ENCODE results near the gene TUBB3.
"Not testable (repeated sequence)": the region's sequence is repeated elsewhere in the genome, so short reads cannot be mapped to it uniquely, and the experiment has no call there.

Gene TUBB3

GRCh38 chr16:89924297-89924924 is 1.3 kb downstream of the TUBB3 start:
- no peak for DNase-seq (ENCODE audit: extremely low read depth, low read depth)
- H3K4me3 ChIP-seq (replicated peaks; ENCODE audit: low read depth, low read length), result peak overlapping the region; percentile 77
- no peak for TF ChIP-seq CTCF (IDR thresholded peaks at IDR 0.05; ENCODE audit: low read depth, low read length, missing control alignments)

- peak overlapping the region; percentile 77 for H3K4me3 ChIP-seq (replicated peaks; ENCODE audit: low read depth, low read length)
- DNase-seq (ENCODE audit: extremely low read depth, low read depth), result no peak
- no peak for TF ChIP-seq CTCF (IDR thresholded peaks at IDR 0.05; ENCODE audit: low read depth, low read length, missing control alignments)
Observed at GRCh38 chr16:89924925-89925307, 1.8 kb downstream of the TUBB3 start.

GRCh38 chr16:89925596-89926079 is 2.5 kb downstream of the TUBB3 start:
- H3K4me3 ChIP-seq (replicated peaks; ENCODE audit: low read depth, low read length), result peak overlapping the region; percentile 77
- no peak for DNase-seq (ENCODE audit: extremely low read depth, low read depth)
- no peak for TF ChIP-seq CTCF (IDR thresholded peaks at IDR 0.05; ENCODE audit: low read depth, low read length, missing control alignments)

- H3K4me3 ChIP-seq (replicated peaks; ENCODE audit: low read depth, low read length), result no peak overlapping the region
- no peak for TF ChIP-seq CTCF (IDR thresholded peaks at IDR 0.05; ENCODE audit: low read depth, low read length, missing control alignments)
- DNase-seq (ENCODE audit: extremely low read depth, low read depth), result no peak
Observed at GRCh38 chr16:89931305-89931896, 8.3 kb downstream of the TUBB3 start.

- no peak for DNase-seq (ENCODE audit: extremely low read depth, low read depth)
- TF ChIP-seq CTCF (IDR thresholded peaks at IDR 0.05; ENCODE audit: low read depth, low read length, missing control alignments), result no peak
- no peak overlapping the region for H3K4me3 ChIP-seq (replicated peaks; ENCODE audit: low read depth, low read length)
Observed at GRCh38 chr16:89931964-89932363, 8.8 kb downstream of the TUBB3 start.

GRCh38 chr16:89934019-89934418 is 10.9 kb downstream of the TUBB3 start:
- not testable (repeated sequence) for H3K4me3 ChIP-seq (replicated peaks; ENCODE audit: low read depth, low read length); DNase-seq (ENCODE audit: extremely low read depth, low read depth)

GRCh38 chr16:89934611-89935553 is 11.7 kb downstream of the TUBB3 start:
- no peak for DNase-seq (ENCODE audit: extremely low read depth, low read depth)
- no peak for TF ChIP-seq CTCF (IDR thresholded peaks at IDR 0.05; ENCODE audit: low read depth, low read length, missing control alignments)
- no peak overlapping the region for H3K4me3 ChIP-seq (replicated peaks; ENCODE audit: low read depth, low read length)

GRCh38 chr16:89935620-89936019 is 12.5 kb downstream of the TUBB3 start:
- H3K4me3 ChIP-seq (replicated peaks; ENCODE audit: low read depth, low read length); DNase-seq (ENCODE audit: extremely low read depth, low read depth): not testable (repeated sequence)
